ENCODE data around the gene PRKCZ.
"Not testable (repeated sequence)": the region's sequence is repeated elsewhere in the genome, so short reads cannot be mapped to it uniquely, and the experiment has no call there.

PRKCZ gene

GRCh38 chr1:2084306-2084705 is 34.1 kb downstream of the PRKCZ start:
- DNase-seq (ENCODE audit: low read depth in 3 of 3, low spot score in 1 of 3), result no peak

- DNase-seq (ENCODE audit: low read depth in 3 of 3, low spot score in 1 of 3), result no peak
Observed at GRCh38 chr1:2085080-2085479, 34.9 kb downstream of the PRKCZ start.

- DNase-seq (ENCODE audit: low read depth in 3 of 3, low spot score in 1 of 3), result no peak
Observed at GRCh38 chr1:2086446-2087078, 36.4 kb downstream of the PRKCZ start.

GRCh38 chr1:2087766-2088165 is 37.6 kb downstream of the PRKCZ start:
- no peak for DNase-seq (ENCODE audit: low read depth in 3 of 3, low spot score in 1 of 3)

GRCh38 chr1:2088458-2088857 is 38.2 kb downstream of the PRKCZ start:
- DNase-seq (ENCODE audit: low read depth in 3 of 3, low spot score in 1 of 3), result no peak

GRCh38 chr1:2089051-2089450 is 38.8 kb downstream of the PRKCZ start:
- DNase-seq (ENCODE audit: low read depth in 3 of 3, low spot score in 1 of 3), result no peak

- no peak for DNase-seq (ENCODE audit: low read depth in 3 of 3, low spot score in 1 of 3)
Observed at GRCh38 chr1:2090216-2090890, 40.1 kb downstream of the PRKCZ start.

GRCh38 chr1:2091611-2092604 is 41.7 kb downstream of the PRKCZ start:
- DNase-seq (ENCODE audit: low read depth in 3 of 3, low spot score in 1 of 3), result peak in 1 of 3 donors; percentile 22

GRCh38 chr1:2093055-2093454 is 42.8 kb downstream of the PRKCZ start:
- no peak for DNase-seq (ENCODE audit: low read depth in 3 of 3, low spot score in 1 of 3)

GRCh38 chr1:2093636-2094035 is 43.4 kb downstream of the PRKCZ start:
- no peak for DNase-seq (ENCODE audit: low read depth in 3 of 3, low spot score in 1 of 3)

GRCh38 chr1:2094269-2095158 is 44.3 kb downstream of the PRKCZ start:
- DNase-seq (ENCODE audit: low read depth in 3 of 3, low spot score in 1 of 3), result not testable (repeated sequence)

GRCh38 chr1:2095394-2095793 is 45.2 kb downstream of the PRKCZ start:
- no peak for DNase-seq (ENCODE audit: low read depth in 3 of 3, low spot score in 1 of 3)

- DNase-seq (ENCODE audit: low read depth in 3 of 3, low spot score in 1 of 3), result no peak
Observed at GRCh38 chr1:2095981-2096736, 45.9 kb downstream of the PRKCZ start.

- DNase-seq (ENCODE audit: low read depth in 3 of 3, low spot score in 1 of 3), result no peak
Observed at GRCh38 chr1:2097386-2098300, 47.4 kb downstream of the PRKCZ start.

- no peak for DNase-seq (ENCODE audit: low read depth in 3 of 3, low spot score in 1 of 3)
Observed at GRCh38 chr1:2098301-2098698, 48.1 kb downstream of the PRKCZ start.

GRCh38 chr1:2098839-2099785 is 48.9 kb downstream of the PRKCZ start:
- no peak for DNase-seq (ENCODE audit: low read depth in 3 of 3, low spot score in 1 of 3)

GRCh38 chr1:2099886-2100779 is 49.9 kb downstream of the PRKCZ start:
- no peak for DNase-seq (ENCODE audit: low read depth in 3 of 3, low spot score in 1 of 3)

Data from stimulated activated CD4-positive, alpha-beta T cell treated with anti-CD3 and anti-CD28 coated beads, TNF-alpha, amount 100 ng/mL, for 1 hour (primary cell).